HG03139 (cell line): Measurements from ENCODE around the gene SIK1.
"Not testable (repeated sequence)": the region's sequence is repeated elsewhere in the genome, so short reads cannot be mapped to it uniquely, and the experiment has no call there.

Source experiments
- ATAC-seq: cut with Tn5 transposase; IDR thresholded peaks from one replicate; pipeline ENCODE4 v1.9.1; 2021; ENCODE audit not compliant: unreplicated experiment

The SIK1 gene

GRCh38 chr21:43398000-43398399, 28.9 kb downstream of the SIK1 start:
- ATAC-seq = not testable (repeated sequence)

DNA sequence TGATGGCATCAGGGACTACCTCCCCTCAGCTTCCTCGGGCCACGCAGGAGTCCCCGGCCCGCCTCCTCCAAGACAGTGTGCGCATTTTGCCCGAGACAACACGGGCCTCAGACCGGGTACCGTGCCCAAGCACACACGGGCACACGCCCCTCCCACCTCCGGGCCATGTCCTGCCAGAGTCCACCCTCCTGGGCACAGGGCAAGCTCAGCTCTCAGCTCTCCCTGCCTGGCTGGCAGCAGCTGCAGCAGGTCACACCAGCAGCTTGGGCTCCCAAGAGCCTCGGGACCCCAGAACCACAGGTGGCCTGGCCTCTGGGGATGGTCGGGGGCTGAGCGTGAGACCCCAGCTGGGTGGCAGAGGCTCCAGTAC, 29.5 kb downstream of the SIK1 start:
- not testable (repeated sequence) for ATAC-seq

DNA sequence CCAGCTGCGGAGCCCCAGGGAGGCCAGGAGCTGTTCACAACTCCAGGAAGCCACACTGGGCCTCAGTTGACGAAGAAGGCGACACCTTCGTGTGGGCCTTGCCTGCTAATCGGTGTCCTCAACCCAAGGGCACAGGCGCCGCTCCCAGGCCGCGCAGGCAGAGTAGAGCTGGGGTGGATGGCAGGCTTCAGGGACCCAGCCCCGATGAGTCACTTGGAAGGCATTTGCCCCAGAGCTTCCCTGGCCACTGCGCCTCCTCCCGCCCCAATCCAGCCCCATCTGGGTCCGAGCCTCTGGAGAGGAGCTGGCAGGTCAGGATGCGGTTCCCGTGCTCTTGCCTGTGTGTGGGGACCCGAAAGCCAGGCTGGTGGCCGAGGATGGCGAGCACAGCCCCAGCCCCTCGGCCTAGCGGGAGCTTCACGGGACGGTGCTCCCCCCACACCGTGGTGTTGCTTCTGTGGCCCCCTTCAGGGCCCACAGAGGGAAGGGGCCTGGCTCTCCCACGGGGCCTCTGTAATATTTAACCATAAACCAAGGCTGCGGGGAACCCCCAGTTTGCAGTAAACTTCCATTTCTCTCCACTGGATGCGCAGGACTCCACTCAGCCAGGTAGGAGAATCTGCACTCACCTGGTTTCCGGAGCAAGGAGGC, 30.0 kb downstream of the SIK1 start:
- not testable (repeated sequence) for ATAC-seq

DNA sequence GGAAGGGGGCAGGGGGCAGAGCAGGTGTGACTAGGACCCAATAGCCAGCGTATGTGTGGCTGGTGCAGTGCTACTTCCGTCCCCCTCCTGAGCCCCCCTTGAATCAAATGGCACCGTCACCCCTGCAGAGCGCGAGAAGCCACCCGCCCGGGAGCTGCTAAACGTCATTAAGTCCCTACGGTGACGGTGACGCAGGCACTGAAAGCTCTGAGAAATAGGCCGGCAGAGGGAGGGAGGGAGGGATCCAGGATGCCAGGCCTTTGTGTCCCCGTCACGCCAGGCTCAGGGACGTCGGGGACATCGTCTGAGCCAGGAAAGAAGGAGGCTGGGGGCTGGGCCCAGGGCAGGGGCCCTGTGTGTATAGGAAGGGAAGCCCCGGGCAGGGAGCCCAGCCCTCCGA, 43.6 kb downstream of the SIK1 start:
- not testable (repeated sequence) for ATAC-seq

DNA sequence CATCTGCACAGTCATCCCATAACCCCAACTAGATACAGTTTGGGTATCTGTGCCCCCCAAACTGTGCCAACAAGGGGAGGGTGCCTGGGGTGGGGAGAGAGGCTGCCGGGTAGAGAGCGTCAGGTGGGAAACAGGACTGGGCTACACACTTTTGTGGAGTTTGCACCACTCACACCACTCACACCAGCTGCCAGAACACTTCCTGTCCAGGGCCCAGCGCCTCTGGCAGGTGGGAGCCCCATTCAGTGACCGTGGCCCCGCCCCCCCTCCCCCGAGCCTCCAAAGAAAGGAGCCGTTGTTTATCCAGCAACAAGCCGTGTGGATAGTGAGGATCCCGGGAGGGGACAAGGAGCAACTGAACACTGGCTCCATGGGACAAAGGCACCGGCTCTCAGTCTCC, 44.0 kb downstream of the SIK1 start:
- not testable (repeated sequence) for ATAC-seq

DNA sequence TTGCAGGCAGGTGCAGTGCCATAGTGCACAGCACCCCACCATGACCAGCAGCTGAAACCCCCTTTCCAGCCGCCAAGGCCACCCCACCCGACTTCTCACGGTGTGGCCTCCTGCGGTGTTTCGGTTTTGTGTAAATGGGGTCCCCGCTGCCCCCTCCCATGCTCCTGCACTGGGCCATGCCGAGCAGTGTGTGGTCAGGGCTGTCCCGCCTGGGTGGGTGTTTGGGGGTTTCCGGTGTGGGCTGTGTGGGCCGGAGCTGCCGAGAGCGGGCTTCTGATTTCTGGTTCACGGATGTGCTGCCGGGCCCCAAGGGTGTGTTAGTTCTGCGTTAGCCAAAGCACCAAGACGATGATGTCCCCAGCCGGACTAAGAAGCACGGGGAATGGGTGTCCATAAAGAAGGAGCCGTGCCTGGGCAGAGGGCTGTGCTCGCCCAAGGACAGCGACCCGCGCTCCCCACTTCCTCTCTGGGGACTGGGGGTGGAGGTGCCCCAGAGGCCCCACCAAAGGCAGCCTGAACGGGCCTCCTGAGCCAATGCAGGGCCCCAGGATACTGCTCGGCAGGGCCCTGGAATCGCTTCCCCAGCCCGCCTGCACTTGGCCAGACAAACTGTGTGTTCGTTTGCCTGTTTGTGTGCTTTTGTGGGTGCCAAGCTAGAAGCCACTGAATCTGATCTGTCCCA, 45.9 kb downstream of the SIK1 start:
- ATAC-seq = not testable (repeated sequence)

DNA sequence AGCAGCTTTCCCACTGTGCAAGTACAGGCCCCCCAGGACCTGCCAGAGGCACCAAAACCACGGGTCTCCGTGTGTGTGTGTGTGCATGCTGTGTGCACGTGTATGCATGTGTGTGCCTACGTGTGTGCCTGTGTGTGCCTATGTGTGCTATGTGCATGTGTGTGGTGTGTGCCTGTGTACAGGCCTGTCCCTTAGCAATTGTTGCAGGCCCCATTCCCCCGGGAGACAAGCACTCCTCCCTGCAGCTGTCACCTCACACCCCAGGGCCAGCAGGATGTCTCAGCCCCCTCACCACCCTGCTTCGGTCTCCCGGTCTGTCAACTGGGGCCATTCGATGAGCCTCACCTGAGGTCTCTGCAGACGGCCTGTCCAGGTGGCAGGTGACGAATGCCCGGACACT, 46.6 kb downstream of the SIK1 start:
- not testable (repeated sequence) for ATAC-seq

GRCh38 chr21:43379626-43380122, 47.3 kb downstream of the SIK1 start:
- ATAC-seq = not testable (repeated sequence)

- no peak for ATAC-seq
Measured at GRCh38 chr21:43376478-43376882, 50.5 kb downstream of the SIK1 start.

GRCh38 chr21:43375837-43376477, 51.0 kb downstream of the SIK1 start:
- ATAC-seq = no peak

- no peak for ATAC-seq
Measured at GRCh38 chr21:43375006-43375836, 51.7 kb downstream of the SIK1 start.

- ATAC-seq = no peak
Measured at GRCh38 chr21:43374228-43374885, 52.6 kb downstream of the SIK1 start.

GRCh38 chr21:43373362-43374227, 53.3 kb downstream of the SIK1 start:
- no peak for ATAC-seq

DNA sequence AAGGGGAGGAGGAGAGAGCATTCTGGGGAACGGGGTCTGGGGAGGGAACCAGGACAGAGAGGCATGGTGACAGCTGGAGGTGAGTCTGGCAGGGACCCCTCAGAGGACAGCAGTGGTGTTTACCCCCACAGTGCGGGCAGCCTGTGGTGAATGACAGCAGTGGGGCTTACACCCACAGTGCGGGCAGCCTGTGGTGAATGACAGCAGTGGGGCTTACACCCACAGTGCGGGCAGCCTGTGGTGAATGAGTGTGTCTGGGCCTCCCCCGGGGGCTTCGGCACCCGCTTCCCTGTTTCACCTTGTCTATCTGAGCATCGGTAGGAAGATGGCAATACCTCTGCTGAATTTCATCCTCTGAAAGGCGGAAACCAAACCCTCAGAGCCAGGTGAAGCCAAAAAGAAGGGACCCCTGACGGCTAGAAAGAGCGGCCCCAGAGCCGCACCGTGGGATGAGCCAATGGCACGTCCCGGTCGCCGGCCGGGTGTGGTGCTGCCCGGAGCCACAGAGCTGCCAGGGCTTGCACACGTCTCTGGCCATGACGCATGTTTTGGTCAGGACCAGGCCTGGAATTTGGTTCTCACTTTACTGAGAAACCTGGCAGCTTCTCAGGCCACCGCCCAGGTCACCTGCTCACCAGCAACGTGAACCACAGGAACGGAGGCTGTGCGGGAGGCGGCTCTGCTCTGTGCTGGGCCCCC, 54.1 kb downstream of the SIK1 start:
- ATAC-seq = no peak

DNA sequence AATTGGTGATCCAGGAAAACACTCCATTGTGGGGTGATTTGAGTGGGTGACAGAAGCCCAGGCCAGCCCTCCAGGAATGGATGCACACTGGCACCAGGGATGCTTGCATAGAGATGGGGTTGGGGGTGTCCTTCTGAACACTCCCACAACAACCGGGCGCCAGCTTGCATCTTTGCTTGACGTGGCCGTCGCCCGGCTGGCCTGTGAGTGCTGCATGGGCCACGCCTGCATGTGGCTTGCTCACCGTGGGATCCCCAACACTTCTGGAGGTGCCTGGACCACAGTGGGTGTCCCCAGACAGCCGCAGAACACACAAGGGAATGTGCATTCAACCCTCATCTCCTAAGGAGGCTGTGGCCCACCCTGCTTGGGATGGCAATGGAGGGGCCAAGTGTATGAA, 55.1 kb downstream of the SIK1 start:
- no peak for ATAC-seq

GRCh38 chr21:43370888-43371570, 55.9 kb downstream of the SIK1 start:
- no peak for ATAC-seq

- no peak for ATAC-seq
Measured at GRCh38 chr21:43370091-43370658, 56.8 kb downstream of the SIK1 start.

DNA sequence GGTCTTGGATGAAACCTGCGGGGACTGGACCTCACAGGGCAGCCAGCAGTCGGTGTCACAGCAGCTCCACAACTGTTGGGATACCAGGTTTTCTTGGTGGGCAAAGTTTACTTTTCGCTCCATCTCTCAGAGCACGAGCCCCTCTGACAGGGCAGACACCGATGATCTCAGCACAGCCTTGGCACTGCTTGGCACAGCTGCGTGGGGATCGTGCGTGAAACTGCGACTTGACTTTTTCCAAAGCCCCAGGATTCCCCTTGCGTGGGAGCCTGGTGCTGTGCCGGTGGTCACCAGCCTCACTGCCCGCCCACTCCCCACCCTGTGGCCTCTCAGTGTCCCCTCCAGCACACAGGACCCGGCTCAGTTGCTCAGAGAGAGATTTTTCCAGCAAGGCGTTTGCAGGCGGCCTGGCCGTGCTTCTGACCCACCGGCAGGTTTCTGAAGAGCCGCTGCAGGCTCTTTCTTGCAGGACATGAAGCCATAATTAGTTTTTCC, 57.3 kb downstream of the SIK1 start:
- ATAC-seq = no peak
